CD4-positive, CD25-positive, alpha-beta regulatory T cell (primary cell): ENCODE results near the gene UBE2O. TPM values are rescaled to one million over a fixed set of nuclear protein-coding genes. Genes with fewer than 3 reads are reported as not detected.
A peak's percentile ranks its signal among the peaks of the same experiment; 100 is the strongest.

Experiments used
- ATAC-seq, 2 donors: fragments of 150-1000 bp; cut with Tn5 transposase; one replicate each; pipeline ENCODE4 v1.10.0; 2021; ENCODE audit warnings: low read depth in 2 of 2, moderate number of reproducible peaks in 2 of 2, moderate library complexity in 1 of 2
- DNase-seq, 3 donors: peaks; one replicate each; pipeline versions ENCODE4 v3.0.0 to v3.0.0-alpha.2; 2012 to 2022; ENCODE audit warnings: mixed read lengths in 1 of 3
- H3K27ac ChIP-seq: one replicate; pipeline ENCODE4 v1.7.0; 2013; ENCODE audit warnings: mild to moderate bottlenecking, low read length; ENCODE audit not compliant: insufficient read depth, poor library complexity, severe bottlenecking
- H3K27me3 ChIP-seq: one replicate; pipeline ENCODE4 v1.7.0; 2013; ENCODE audit warnings: low read length; ENCODE audit not compliant: control insufficient read depth, insufficient read depth
- H3K36me3 ChIP-seq: one replicate; pipeline ENCODE4 v1.7.0; 2013; ENCODE audit warnings: mild to moderate bottlenecking, low read length, moderate library complexity; ENCODE audit not compliant: control insufficient read depth, insufficient read depth
- H3K4me1 ChIP-seq: 2 replicates; pipeline ENCODE4 v1.7.0; 2013; ENCODE audit warnings: mild to moderate bottlenecking, low read length; ENCODE audit not compliant: insufficient read depth, control insufficient read depth, poor library complexity, severe bottlenecking
- H3K4me3 ChIP-seq: one replicate; pipeline ENCODE4 v1.7.0; 2013; ENCODE audit warnings: low read depth, mild to moderate bottlenecking, low read length, moderate library complexity
- H3K9me3 ChIP-seq, 2 experiments: 1 replicate in 1 of 2; 2 replicates in 1 of 2; pipeline ENCODE4 v1.7.0; 2013; ENCODE audit warnings: low read length in 2 of 2, mild to moderate bottlenecking in 1 of 2, moderate library complexity in 1 of 2; ENCODE audit not compliant: control insufficient read depth in 2 of 2
- H3K27ac Mint-ChIP-seq, 3 donors: one replicate each; pipeline ENCODE4 v1.8.0; 2020 to 2022; ENCODE audit warnings: mild to moderate bottlenecking in 3 of 3, mixed read lengths in 3 of 3, moderate library complexity in 2 of 3
- H3K27me3 Mint-ChIP-seq: one replicate; pipeline ENCODE4 v1.8.0; 2022; ENCODE audit warnings: mild to moderate bottlenecking, mixed read lengths
- H3K36me3 Mint-ChIP-seq: one replicate; pipeline ENCODE4 v1.8.0; 2020; ENCODE audit warnings: mixed read lengths
- H3K4me1 Mint-ChIP-seq, 4 donors: one replicate each; pipeline ENCODE4 v1.8.0; 2020 to 2022; ENCODE audit warnings: mixed read lengths in 4 of 4, mild to moderate bottlenecking in 1 of 4
- H3K4me3 Mint-ChIP-seq, 4 donors: one replicate each; pipeline ENCODE4 v1.8.0; 2020 to 2022; ENCODE audit warnings: mild to moderate bottlenecking in 4 of 4, mixed read lengths in 4 of 4, moderate library complexity in 3 of 4
- H3K9me3 Mint-ChIP-seq, 7 donors: one replicate each; pipeline ENCODE4 v1.8.0; 2020 to 2022; ENCODE audit warnings: mixed read lengths in 7 of 7, mild to moderate bottlenecking in 3 of 7, moderate library complexity in 2 of 7
- polyA plus RNA-seq, 4 donors: library from polyadenylated mRNA; unstranded; fragments of 300-500 nt; fragmentation: Illumina TruSeq; gene quantifications; one replicate each; pipeline ENCODE4 v1.2.3, GENCODE V29; 2021
- total RNA-seq: library from RNA; stranded (reverse); gene quantifications from one replicate; pipeline ENCODE4 v1.2.3, GENCODE V29; 2022

UBE2O gene
- total and polyA plus RNA-seq, 5 donors from 2014 or later = 3.1 to 34.3 (median 6.6) TPM

- H3K36me3 ChIP-seq = peaks cover 4% of the 10 kb centered on the region
- H3K4me3 ChIP-seq = no peak overlapping the region
- no peaks in the 10 kb centered on the region for H3K4me1 Mint-ChIP-seq
- no peaks in the 10 kb centered on the region for H3K27me3 ChIP-seq
- no peaks in the 10 kb centered on the region for H3K27me3 Mint-ChIP-seq
- no peak overlapping the region for H3K27ac Mint-ChIP-seq
- no peaks in the 10 kb centered on the region for H3K4me1 ChIP-seq
- no peak overlapping the region for H3K4me3 Mint-ChIP-seq
- H3K36me3 Mint-ChIP-seq = peaks cover 14% of the 10 kb centered on the region
- no peaks in the 10 kb centered on the region for H3K9me3 ChIP-seq
- H3K27ac ChIP-seq = no peak overlapping the region
- ATAC-seq (peak in 1 of 2 donors; percentile 6), DNase-seq (peak in 1 of 3 donors; percentile 27)
- no peaks in the 10 kb centered on the region for H3K9me3 Mint-ChIP-seq
These were observed 20.6 kb upstream of the UBE2O start for GRCh38 chr17:76473541-76473985.

GRCh38 chr17:76472726-76473125 lies 19.8 kb upstream of the UBE2O start:
- Mint-ChIP-seq H3K27me3 (no peaks in the 10 kb centered on the region), H3K36me3 (peaks cover 8% of the 10 kb centered on the region), H3K4me3 (no peak overlapping the region), H3K4me1 (no peaks in the 10 kb centered on the region), H3K27ac (no peak overlapping the region), H3K9me3 (no peaks in the 10 kb centered on the region)
- DNase-seq (no peak), ATAC-seq (no peak)
- Histone ChIP-seq H3K9me3 (no peaks in the 10 kb centered on the region), H3K27me3 (no peaks in the 10 kb centered on the region), H3K36me3 (peaks cover 4% of the 10 kb centered on the region), H3K4me1 (no peaks in the 10 kb centered on the region), H3K4me3 (no peak overlapping the region), H3K27ac (no peak overlapping the region)

- no peak overlapping the region for H3K27ac Mint-ChIP-seq
- H3K36me3 Mint-ChIP-seq = peaks cover 8% of the 10 kb centered on the region
- Histone ChIP-seq H3K9me3 (no peaks in the 10 kb centered on the region), H3K27ac (no peak overlapping the region), H3K36me3 (peaks cover 4% of the 10 kb centered on the region), H3K4me3 (no peak overlapping the region), H3K27me3 (no peaks in the 10 kb centered on the region), H3K4me1 (no peaks in the 10 kb centered on the region)
- no peaks in the 10 kb centered on the region for H3K9me3 Mint-ChIP-seq
- no peak for DNase-seq
- no peak overlapping the region for H3K4me3 Mint-ChIP-seq
- H3K4me1 Mint-ChIP-seq = no peaks in the 10 kb centered on the region
- no peaks in the 10 kb centered on the region for H3K27me3 Mint-ChIP-seq
- no peak for ATAC-seq
These were observed 19.3 kb upstream of the UBE2O start for GRCh38 chr17:76472258-76472645.

GRCh38 chr17:76471498-76472257 lies 18.7 kb upstream of the UBE2O start:
- no peaks in the 10 kb centered on the region for H3K9me3 Mint-ChIP-seq
- H3K36me3 Mint-ChIP-seq = peaks cover 8% of the 10 kb centered on the region
- Histone ChIP-seq H3K4me1 (no peaks in the 10 kb centered on the region), H3K27me3 (no peaks in the 10 kb centered on the region), H3K36me3 (peaks cover 4% of the 10 kb centered on the region), H3K4me3 (no peak overlapping the region), H3K9me3 (no peaks in the 10 kb centered on the region), H3K27ac (no peak overlapping the region)
- DNase-seq (no peak), ATAC-seq (no peak)
- H3K27me3 Mint-ChIP-seq = no peaks in the 10 kb centered on the region
- no peak overlapping the region for H3K27ac Mint-ChIP-seq
- H3K4me1 Mint-ChIP-seq = no peaks in the 10 kb centered on the region
- no peak overlapping the region for H3K4me3 Mint-ChIP-seq

- Histone ChIP-seq H3K4me3 (no peak overlapping the region), H3K9me3 (no peaks in the 10 kb centered on the region), H3K27me3 (no peaks in the 10 kb centered on the region), H3K36me3 (peaks cover 4% of the 10 kb centered on the region), H3K27ac (no peak overlapping the region), H3K4me1 (no peaks in the 10 kb centered on the region)
- H3K9me3 Mint-ChIP-seq = no peaks in the 10 kb centered on the region
- H3K27ac Mint-ChIP-seq = no peak overlapping the region
- peaks cover 0 to 5% (median 1%) of the 10 kb centered on the region in 4 donors for H3K4me1 Mint-ChIP-seq
- DNase-seq (no peak), ATAC-seq (no peak)
- no peaks in the 10 kb centered on the region for H3K27me3 Mint-ChIP-seq
- H3K36me3 Mint-ChIP-seq = peaks cover 4% of the 10 kb centered on the region
- H3K4me3 Mint-ChIP-seq = no peak overlapping the region
These were observed 17.2 kb upstream of the UBE2O start for GRCh38 chr17:76469991-76470739.

- Histone ChIP-seq H3K9me3 (no peaks in the 10 kb centered on the region), H3K27ac (no peak overlapping the region), H3K4me1 (no peaks in the 10 kb centered on the region), H3K36me3 (peaks cover 4% of the 10 kb centered on the region), H3K27me3 (no peaks in the 10 kb centered on the region), H3K4me3 (no peak overlapping the region)
- Mint-ChIP-seq H3K36me3 (peaks cover 3% of the 10 kb centered on the region), H3K27ac (no peak overlapping the region), H3K4me3 (no peak overlapping the region), H3K9me3 (no peaks in the 10 kb centered on the region), H3K4me1 (peaks cover 0 to 5% (median 1%) of the 10 kb centered on the region in 4 donors), H3K27me3 (peaks cover 2% of the 10 kb centered on the region)
- ATAC-seq (no peak), DNase-seq (no peak)
These were observed 16.4 kb upstream of the UBE2O start for GRCh38 chr17:76469076-76469990.

- Mint-ChIP-seq H3K4me3 (no peak overlapping the region), H3K9me3 (no peaks in the 10 kb centered on the region), H3K27ac (no peak overlapping the region), H3K4me1 (peaks cover 0 to 5% (median 1%) of the 10 kb centered on the region in 4 donors), H3K36me3 (peaks cover 3% of the 10 kb centered on the region), H3K27me3 (peaks cover 4% of the 10 kb centered on the region)
- Histone ChIP-seq H3K4me1 (no peaks in the 10 kb centered on the region), H3K27ac (no peak overlapping the region), H3K27me3 (no peaks in the 10 kb centered on the region), H3K4me3 (no peak overlapping the region), H3K36me3 (peaks cover 4% of the 10 kb centered on the region), H3K9me3 (no peaks in the 10 kb centered on the region)
- ATAC-seq (no peak), DNase-seq (no peak)
These were observed 15.7 kb upstream of the UBE2O start for GRCh38 chr17:76468634-76469010.
